SK-N-DZ (cell line): ENCODE data around the gene IFT122.

Source experiments
- DNase-seq: peaks from one replicate; pipeline ENCODE4 v3.0.0-alpha.2; 2015; ENCODE audit warnings: low spot score

The IFT122 gene

DNA sequence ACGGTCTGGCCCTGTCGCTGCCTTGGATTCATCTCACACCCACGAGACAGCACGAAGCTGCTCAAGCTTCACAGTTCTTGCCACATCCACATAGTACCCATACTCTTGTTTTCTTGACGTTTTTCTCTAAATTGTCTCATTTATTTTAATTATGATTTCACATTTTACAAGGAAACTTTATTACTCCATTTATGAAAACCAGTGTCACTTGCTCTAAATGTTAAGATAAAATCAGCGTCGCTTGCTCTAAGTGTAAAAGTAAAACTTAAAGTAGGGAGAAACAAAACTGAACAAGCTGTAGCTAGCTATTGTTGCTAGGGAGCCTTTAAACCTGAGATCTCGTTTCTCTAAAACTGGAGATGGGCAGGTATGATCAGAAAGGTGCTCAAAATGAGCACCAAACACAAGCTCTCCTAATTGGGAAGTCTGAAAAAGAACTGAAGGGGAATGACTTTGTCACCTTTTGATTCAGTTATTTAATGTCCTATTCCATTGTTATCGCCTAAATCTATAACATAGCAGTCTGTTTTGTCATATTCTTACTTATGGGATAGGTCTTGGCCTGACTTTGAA lies 680 bp downstream of the IFT122 start:
- DNase-seq = no peak

DNA sequence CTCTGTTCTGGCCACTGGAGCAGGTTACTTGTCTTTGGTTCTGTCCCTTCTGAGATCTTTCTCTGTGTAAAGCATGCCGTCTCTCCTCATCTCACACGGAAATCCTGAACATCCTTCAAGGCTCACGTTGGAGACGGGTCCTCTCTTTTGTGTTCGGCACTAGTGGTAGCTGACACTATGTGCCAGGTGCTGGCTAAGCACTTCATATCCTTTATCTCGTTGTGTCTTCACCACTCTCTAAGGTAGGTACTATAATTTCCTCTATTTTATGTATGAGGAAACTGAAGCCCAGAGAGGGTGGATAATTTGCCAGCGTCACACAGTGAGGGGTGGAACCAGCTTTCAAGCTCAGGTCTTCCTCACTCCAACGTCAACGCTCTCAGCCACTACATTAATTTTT lies 1.2 kb downstream of the IFT122 start:
- no peak for DNase-seq

- no peak for DNase-seq
Observed at GRCh38 chr3:129441782-129442181, 1.8 kb downstream of the IFT122 start.

DNA sequence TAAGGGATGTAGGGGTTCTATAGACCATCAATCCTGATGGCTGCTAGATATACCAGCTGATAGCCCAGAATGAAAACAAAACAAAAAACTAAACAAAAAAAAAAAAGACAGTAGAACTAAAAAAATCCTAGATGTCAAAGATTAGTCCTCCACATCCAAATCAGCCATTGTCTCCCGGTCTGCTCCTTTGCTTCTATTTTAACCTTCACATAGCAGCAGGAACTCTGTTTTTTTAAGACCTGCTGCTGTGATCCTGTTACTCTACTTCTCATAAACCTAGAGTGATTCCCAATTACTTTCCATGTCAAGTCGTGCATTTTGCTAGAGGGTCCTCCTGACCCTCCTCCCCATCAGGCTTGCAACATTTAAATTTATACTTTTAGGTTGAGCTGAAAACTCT lies 2.5 kb downstream of the IFT122 start:
- no peak for DNase-seq

DNA sequence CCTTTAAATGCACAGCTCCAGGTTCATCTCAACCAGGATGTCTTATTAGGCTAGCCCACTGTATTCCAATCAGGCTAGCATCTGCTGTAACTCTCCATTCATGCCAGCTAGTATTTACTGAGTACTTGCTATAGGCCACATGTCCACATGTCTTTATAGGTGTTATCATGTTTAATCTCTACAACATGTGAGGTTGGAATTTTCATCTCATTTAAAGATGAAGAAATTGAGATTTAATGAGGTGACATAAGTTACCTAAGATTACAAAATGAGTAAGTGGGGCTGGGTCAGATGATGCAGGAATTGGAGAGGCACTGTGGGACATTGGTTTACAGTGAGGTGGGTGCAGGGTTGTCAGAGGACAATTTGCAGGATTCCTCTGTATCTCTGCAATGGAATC lies 2.9 kb downstream of the IFT122 start:
- no peak for DNase-seq

- DNase-seq = no peak
Observed at GRCh38 chr3:129445471-129445870, 5.4 kb downstream of the IFT122 start.

GRCh38 chr3:129446926-129447325 lies 6.9 kb downstream of the IFT122 start:
- no peak for DNase-seq

DNA sequence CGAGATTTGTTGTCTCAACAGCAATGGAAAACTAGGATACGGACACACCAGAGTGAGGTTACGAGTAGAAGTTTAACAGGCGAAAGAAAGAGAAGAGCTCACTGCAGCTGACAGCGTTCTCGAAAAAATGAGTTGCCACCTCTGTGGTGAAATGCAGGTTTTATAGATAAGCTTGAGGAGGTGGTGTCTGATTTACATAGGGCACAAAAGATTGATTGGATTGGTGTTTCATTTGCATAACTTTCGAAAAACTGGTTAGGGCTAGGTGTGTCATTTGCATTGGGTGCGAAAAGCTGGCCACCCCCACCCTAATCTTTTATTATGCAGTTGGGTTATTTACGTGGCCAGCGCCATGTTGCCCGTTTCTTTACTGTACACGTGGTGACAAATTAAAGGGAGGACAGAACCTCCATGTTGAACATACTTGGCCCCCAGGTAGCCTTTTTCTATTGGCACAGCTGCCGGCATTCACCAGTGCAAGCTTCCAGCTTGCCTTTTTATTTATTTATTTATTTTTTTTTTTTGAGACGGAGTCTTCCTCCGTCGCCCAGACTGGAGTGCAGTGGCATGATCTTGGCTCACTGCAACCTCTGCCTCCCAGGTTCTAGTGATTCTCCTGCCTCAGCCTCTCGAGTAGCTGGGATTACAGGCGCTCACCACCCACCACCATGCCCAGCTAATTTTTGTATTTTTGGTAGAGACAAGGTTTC lies 8.3 kb downstream of the IFT122 start:
- no peak for DNase-seq

DNA sequence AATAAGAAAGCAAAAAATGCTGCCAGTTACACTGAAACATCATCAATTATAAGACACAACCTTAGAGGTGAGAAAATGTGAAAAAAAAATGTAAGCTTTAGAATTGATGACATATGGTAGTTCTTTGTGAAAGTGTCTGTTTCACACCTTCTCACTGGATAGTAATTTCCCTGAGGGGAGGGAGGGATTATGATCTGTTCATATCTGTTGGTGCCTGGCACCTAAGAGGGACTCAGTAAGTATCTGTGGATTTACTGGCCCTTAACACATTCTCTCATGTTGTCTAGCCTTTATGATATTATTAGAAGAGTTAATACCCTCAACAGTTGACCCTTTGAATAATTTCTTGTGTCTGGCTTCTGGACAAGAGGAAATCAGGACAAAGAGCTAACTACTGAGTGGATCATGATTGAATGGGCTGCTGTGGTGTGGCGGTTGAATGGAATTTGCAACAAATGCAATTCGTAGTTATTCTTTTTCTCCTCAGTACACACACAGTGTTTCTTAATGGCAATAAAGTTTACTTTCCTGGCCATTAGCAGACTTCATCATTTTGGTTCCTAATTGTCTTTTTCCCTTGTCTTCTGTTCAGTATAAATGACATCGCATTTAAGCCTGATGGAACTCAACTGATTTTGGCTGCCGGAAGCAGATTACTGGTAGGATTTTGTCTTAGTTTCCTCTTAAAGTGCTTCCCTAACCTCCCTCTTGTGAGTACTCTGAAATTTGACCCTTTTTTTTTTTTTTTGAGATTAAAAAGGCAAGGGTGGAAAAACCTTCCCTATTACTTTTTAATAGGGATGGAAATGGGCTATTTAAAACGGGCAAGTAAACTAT lies 9.5 kb downstream of the IFT122 start:
- DNase-seq = no peak

DNA sequence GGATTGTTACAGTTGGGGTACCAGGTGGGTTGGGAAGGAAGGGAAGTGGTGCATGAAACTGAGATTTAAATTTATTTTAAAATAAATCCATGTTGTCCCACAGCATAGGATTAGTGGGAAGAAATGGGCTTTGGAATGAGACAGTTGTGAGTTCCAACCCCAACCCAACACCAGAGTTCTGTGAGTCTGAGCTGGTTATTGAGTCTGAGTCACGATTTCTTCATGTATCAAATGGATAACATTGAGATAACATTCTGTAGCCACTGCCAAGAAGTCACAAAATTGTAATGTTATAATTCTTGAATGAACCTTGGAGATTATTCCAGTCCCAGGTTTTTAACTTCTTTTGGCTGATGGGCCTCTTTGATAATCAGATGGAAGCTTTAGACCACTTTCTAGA lies 13.7 kb downstream of the IFT122 start:
- DNase-seq = no peak

GRCh38 chr3:129460155-129460554 lies 20.1 kb downstream of the IFT122 start:
- DNase-seq = no peak

DNA sequence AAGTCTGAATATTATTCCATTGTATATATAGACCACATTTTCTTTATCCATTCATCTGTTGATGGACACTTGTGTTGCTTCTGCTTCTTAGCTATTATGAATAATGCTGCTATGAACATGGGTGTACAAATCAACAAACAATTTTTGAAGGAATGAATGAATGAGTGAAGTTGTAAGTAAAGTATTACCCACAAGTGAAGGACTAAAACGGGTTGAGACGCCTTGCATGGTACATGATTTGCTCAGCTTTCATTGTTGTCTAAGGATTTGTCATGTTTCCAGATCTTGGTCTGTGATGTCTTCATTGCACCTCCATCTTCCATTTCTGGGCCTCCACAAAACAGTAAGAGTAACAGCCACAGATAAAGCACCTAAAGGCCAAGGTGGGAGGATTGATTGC lies 20.5 kb downstream of the IFT122 start:
- DNase-seq = no peak

GRCh38 chr3:129461022-129461421 lies 21.0 kb downstream of the IFT122 start:
- DNase-seq = no peak

DNA sequence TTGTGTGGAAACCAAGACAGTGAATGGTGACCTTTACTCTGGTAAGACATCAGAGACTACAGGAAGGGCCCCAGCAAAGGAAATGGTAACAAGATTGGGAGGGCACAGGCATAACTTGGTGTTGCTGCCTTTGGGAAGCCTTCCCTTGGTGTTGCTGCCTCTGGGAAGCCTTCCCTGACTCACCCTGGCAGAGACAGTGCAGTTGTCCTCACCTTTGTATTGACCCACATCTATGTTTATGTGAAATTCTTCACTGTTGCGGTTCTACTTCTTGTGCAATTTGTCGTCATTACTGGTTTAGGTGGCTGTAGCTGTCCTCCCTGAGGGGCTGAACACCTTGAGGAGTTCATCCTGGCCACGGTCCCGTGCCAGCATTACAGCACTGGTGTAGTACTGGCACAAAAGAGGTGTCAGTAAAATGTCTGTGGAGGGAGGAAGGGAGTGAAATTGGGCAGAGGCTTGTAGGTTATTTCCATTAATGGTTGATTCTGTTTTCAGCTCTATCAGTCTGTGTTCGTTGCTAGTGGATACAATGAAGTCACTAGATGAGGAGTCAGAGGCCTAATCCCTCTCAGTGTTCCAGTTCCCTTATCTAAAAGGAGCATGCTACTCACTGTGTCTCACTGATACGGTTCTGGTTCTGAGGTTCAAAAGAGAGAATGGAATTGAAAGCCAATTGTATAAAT lies 21.6 kb downstream of the IFT122 start:
- DNase-seq = no peak

- no peak for DNase-seq
Observed at GRCh38 chr3:129462361-129462968, 22.4 kb downstream of the IFT122 start.

- DNase-seq = no peak
Observed at GRCh38 chr3:129463094-129463493, 23.1 kb downstream of the IFT122 start.

GRCh38 chr3:129463716-129464115 lies 23.7 kb downstream of the IFT122 start:
- no peak for DNase-seq

- DNase-seq = no peak
Observed at GRCh38 chr3:129467932-129468331, 27.9 kb downstream of the IFT122 start.

- DNase-seq = no peak
Observed at GRCh38 chr3:129469026-129469425, 29.0 kb downstream of the IFT122 start.

DNA sequence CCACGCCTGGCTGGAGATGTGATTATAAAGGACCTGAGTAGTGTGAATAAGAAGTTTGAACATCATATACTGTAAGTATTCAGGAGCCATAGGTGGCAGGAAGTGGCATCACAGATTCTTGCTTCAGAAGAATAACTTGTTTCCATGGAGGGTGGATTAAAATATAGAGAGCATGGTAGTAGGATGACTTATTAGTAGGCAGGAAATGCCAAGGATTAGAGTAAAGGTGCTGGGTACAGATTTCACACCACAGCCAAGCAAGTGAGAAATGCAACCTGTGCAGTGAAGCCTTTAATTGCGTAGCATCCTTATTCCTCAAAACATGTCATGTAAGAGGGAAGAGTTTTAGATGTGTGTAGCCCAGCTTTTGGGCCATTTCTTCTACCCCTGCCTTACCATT lies 30.8 kb downstream of the IFT122 start:
- no peak for DNase-seq

- DNase-seq = no peak
Observed at GRCh38 chr3:129473067-129473768, 33.2 kb downstream of the IFT122 start.
